Caco-2 (cell line): ENCODE measurements around the gene C20orf204. TPM values are rescaled to one million over a fixed set of nuclear protein-coding genes. Genes with fewer than 3 reads are reported as not detected.
"Not testable (repeated sequence)": the region's sequence is repeated elsewhere in the genome, so short reads cannot be mapped to it uniquely, and the experiment has no call there.

Experiments used
- BruUV-seq: library from RNA; stranded (reverse); fragments of 400-500 nt; replicated peaks from 2 replicates; lab custom pipeline; 2021; lab: Mats Ljungman, UMichigan
- CTCF ChIA-PET: fragments of 300-600 bp; sonication (Branson Sonifier 250); formaldehyde crosslinking; loops from one replicate; lab custom pipeline; 2022; ENCODE audit warnings: antibody characterized with exemption; lab: Charles Lee
- POLR2A ChIA-PET: fragments of 300-600 bp; sonication (Branson Sonifier 250); formaldehyde crosslinking; loops from one replicate; lab custom pipeline; 2022; ENCODE audit warnings: antibody characterized with exemption; lab: Charles Lee
- DNase-seq, 2 experiments: peaks; one replicate each; pipeline versions ENCODE4 v3.0.0 to v3.0.0-alpha.2; 2020 to 2022
- H3K27me3 ChIP-seq: replicated peaks from 2 replicates; pipeline ENCODE4 v1.6.0; 2011; ENCODE audit warnings: low read length; ENCODE audit not compliant: control insufficient read depth, insufficient read depth
- H3K36me3 ChIP-seq: 2 replicates; pipeline ENCODE4 v1.5.1; 2011; ENCODE audit warnings: low read length; ENCODE audit not compliant: control insufficient read depth, insufficient read depth
- H3K4me1 ChIP-seq: fragments of 250-450 bp; sonication (Bioruptor Pico); 2 replicates; pipeline ENCODE4 v1.5.1; 2020; ENCODE audit warnings: mild to moderate bottlenecking
- H3K4me3 ChIP-seq: 2 replicates; pipeline ENCODE4 v1.5.1; 2011; ENCODE audit warnings: low read depth, mild to moderate bottlenecking, control low read depth, low read length
- H3K9me3 ChIP-seq: fragments of 250-450 bp; sonication (Bioruptor Pico); 2 replicates; pipeline ENCODE4 v1.5.1; 2020; ENCODE audit warnings: mild to moderate bottlenecking, moderate library complexity
- H3K27ac Mint-ChIP-seq: one replicate; pipeline ENCODE4 v1.8.0; 2022; ENCODE audit warnings: mixed read lengths; ENCODE audit not compliant: unreplicated experiment
- H3K27me3 Mint-ChIP-seq: one replicate; pipeline ENCODE4 v1.8.0; 2022; ENCODE audit warnings: mixed read lengths; ENCODE audit not compliant: insufficient read depth, unreplicated experiment
- H3K36me3 Mint-ChIP-seq: one replicate; pipeline ENCODE4 v1.8.0; 2022; ENCODE audit warnings: mild to moderate bottlenecking, mixed read lengths; ENCODE audit not compliant: insufficient read depth, unreplicated experiment
- H3K4me1 Mint-ChIP-seq: one replicate; pipeline ENCODE4 v1.8.0; 2022; ENCODE audit warnings: low read depth, mixed read lengths; ENCODE audit not compliant: unreplicated experiment
- H3K4me3 Mint-ChIP-seq: one replicate; pipeline ENCODE4 v1.8.0; 2022; ENCODE audit warnings: mild to moderate bottlenecking, moderate library complexity, mixed read lengths; ENCODE audit not compliant: unreplicated experiment
- H3K9me3 Mint-ChIP-seq: one replicate; pipeline ENCODE4 v1.8.0; 2022; ENCODE audit warnings: mixed read lengths; ENCODE audit not compliant: unreplicated experiment
- intact Hi-C: fragments of 100-400 bp; cut with micrococcal nuclease; formaldehyde crosslinking; loops from one replicate; pipeline ENCODE4 v1.10.0; 2022; ENCODE audit not compliant: unreplicated experiment
- total RNA-seq: library from RNA; stranded (reverse); gene quantifications from 2 replicates; pipeline ENCODE4 v1.2.3, GENCODE V29; 2022
- TF ChIP-seq, protein P1 (sequence below), 2 experiments: fragments of 200-600 bp in 1 of 2; IDR thresholded peaks; 1 replicate in 1 of 2; 2 replicates in 1 of 2; pipeline versions ENCODE4 v1.5.1 to v1.8.0; 2011 to 2022; ENCODE audit warnings: antibody characterized with exemption in 1 of 2, control low read depth in 1 of 2, inconsistent platforms in 1 of 2, low read depth in 1 of 2, low read length in 1 of 2, mild to moderate bottlenecking in 1 of 2, moderate library complexity in 1 of 2; ENCODE audit not compliant: insufficient read depth in 1 of 2, severe bottlenecking in 1 of 2, unreplicated experiment in 1 of 2

Gene C20orf204
- total RNA-seq, 1 experiment from 2014 or later: 3.2 TPM

DNA sequence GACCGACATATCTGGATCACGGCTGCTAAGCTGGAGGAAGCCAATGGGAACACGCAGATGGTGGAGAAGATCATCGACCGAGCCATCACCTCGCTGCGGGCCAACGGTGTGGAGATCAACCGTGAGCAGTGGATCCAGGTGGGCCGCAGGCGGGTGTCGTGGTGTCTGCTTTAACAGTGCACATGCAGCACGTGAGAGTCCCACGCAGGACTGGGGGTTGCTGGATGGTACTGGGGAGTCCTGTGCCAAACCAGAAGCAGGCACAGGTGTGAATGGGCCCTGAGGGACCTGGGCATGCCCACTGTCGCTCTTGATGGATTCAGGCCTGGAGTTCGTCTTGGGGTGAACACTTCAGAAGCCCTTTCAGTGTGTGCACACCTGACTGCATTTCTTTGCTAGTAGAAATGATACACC, 24.6 kb upstream of the C20orf204 start:
- CTCF ChIA-PET: no interaction called here
- BruUV-seq: no TSS peak
- Histone ChIP-seq H3K27me3 (no peaks in the 10 kb centered on the region), H3K4me1 (no peaks in the 10 kb centered on the region), H3K36me3 (peaks cover 22% of the 10 kb centered on the region), H3K9me3 (peaks cover 5% of the 10 kb centered on the region; the same call in 1 of the 2 replicates), H3K4me3 (no peak overlapping the region)
- no peaks in the 10 kb centered on the region for H3K27me3 Mint-ChIP-seq
- H3K4me1 Mint-ChIP-seq: no peaks in the 10 kb centered on the region
- H3K36me3 Mint-ChIP-seq: peaks cover 79% of the 10 kb centered on the region
- no peak overlapping the region for H3K27ac Mint-ChIP-seq
- no peaks in the 10 kb centered on the region for H3K9me3 Mint-ChIP-seq
- no peak for DNase-seq
- H3K4me3 Mint-ChIP-seq: no peak overlapping the region
- POLR2A ChIA-PET: no interaction called here
- intact Hi-C loops: no loop called here
- TF ChIP-seq, protein P1, sequence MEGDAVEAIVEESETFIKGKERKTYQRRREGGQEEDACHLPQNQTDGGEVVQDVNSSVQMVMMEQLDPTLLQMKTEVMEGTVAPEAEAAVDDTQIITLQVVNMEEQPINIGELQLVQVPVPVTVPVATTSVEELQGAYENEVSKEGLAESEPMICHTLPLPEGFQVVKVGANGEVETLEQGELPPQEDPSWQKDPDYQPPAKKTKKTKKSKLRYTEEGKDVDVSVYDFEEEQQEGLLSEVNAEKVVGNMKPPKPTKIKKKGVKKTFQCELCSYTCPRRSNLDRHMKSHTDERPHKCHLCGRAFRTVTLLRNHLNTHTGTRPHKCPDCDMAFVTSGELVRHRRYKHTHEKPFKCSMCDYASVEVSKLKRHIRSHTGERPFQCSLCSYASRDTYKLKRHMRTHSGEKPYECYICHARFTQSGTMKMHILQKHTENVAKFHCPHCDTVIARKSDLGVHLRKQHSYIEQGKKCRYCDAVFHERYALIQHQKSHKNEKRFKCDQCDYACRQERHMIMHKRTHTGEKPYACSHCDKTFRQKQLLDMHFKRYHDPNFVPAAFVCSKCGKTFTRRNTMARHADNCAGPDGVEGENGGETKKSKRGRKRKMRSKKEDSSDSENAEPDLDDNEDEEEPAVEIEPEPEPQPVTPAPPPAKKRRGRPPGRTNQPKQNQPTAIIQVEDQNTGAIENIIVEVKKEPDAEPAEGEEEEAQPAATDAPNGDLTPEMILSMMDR (IDR thresholded peaks at IDR 0.05; ENCODE audit: insufficient read depth in 1 of 2, low read depth in 1 of 2, low read length in 1 of 2, severe bottlenecking in 1 of 2, unreplicated experiment in 1 of 2): no peak

GRCh38 chr20:64012385-64013154, 23.4 kb upstream of the C20orf204 start:
- H3K27ac Mint-ChIP-seq, H3K27me3 Mint-ChIP-seq, POLR2A ChIA-PET, intact Hi-C loops, H3K9me3 ChIP-seq, BruUV-seq, H3K27me3 ChIP-seq, H3K4me1 Mint-ChIP-seq, H3K9me3 Mint-ChIP-seq, H3K4me3 ChIP-seq, CTCF ChIA-PET, H3K4me1 ChIP-seq, DNase-seq, H3K4me3 Mint-ChIP-seq: not testable (repeated sequence)
- peaks cover 22% of the 10 kb centered on the region for H3K36me3 ChIP-seq
- H3K36me3 Mint-ChIP-seq: peaks cover 76% of the 10 kb centered on the region

GRCh38 chr20:64015635-64016034, 20.3 kb upstream of the C20orf204 start:
- TF ChIP-seq, protein P1 (IDR thresholded peaks at IDR 0.05; ENCODE audit: insufficient read depth in 1 of 2, low read depth in 1 of 2, low read length in 1 of 2, severe bottlenecking in 1 of 2, unreplicated experiment in 1 of 2): no peak
- Mint-ChIP-seq H3K9me3 (no peaks in the 10 kb centered on the region), H3K4me3 (no peak overlapping the region), H3K4me1 (no peaks in the 10 kb centered on the region), H3K36me3 (peaks cover 75% of the 10 kb centered on the region), H3K27me3 (no peaks in the 10 kb centered on the region), H3K27ac (no peak overlapping the region)
- Histone ChIP-seq H3K4me3 (no peak overlapping the region), H3K27me3 (no peaks in the 10 kb centered on the region), H3K4me1 (no peaks in the 10 kb centered on the region), H3K9me3 (no peaks in the 10 kb centered on the region), H3K36me3 (peaks cover 21% of the 10 kb centered on the region)
- intact Hi-C loops: no loop called here
- BruUV-seq: no TSS peak
- ChIA-PET POLR2A (no interaction called here), CTCF (no interaction called here)
- DNase-seq: no peak
